ENCODE measurements around the gene PIBF1. TPM values are rescaled to one million over a fixed set of nuclear protein-coding genes. Genes with fewer than 3 reads are reported as not detected.
A peak's percentile ranks its signal among the peaks of the same experiment; 100 is the strongest.

PIBF1 gene
- total RNA-seq, 2 experiments from 2014 or later = 25.7 to 25.9 TPM

DNA sequence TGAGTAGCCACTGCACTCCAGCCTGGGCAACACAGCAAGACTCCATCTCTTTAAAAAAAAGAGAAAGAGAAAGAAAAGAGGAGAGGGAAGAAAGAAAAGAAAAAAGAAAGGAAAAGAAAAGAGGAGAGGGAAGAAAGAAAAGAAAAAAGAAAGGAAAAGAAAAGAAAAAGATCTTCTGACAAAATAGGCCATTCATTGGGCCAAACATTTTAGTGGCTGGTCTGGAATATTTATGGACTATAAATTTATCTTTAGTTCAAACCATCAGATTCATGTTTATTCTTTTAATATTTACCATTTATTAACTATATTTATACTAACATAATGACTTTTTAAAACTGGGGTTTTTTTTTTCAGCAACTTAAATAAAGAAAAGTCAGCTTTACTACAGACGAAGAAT, 191.3 kb downstream of the PIBF1 start:
- H3K36me3 Mint-ChIP-seq (ENCODE audit: low read depth) = peaks cover 14% of the 10 kb centered on the region
- no peak overlapping the region for H3K4me3 Mint-ChIP-seq
- ATAC-seq (no peak), DNase-seq (no peak)
- peaks cover 2% of the 10 kb centered on the region for H3K4me1 Mint-ChIP-seq
- H3K9me3 Mint-ChIP-seq (ENCODE audit: low read depth) = no peaks in the 10 kb centered on the region
- no peak overlapping the region for H3K27ac Mint-ChIP-seq
- intact Hi-C loops (cut with DNase I, micrococcal nuclease) = no loop called here
- H3K27me3 Mint-ChIP-seq = no peaks in the 10 kb centered on the region
- POLR2A ChIA-PET = no interaction called here
- CTCF ChIA-PET = no interaction called here

- Mint-ChIP-seq H3K9me3 (ENCODE audit: low read depth) (no peaks in the 10 kb centered on the region), H3K27me3 (no peaks in the 10 kb centered on the region), H3K4me3 (no peak overlapping the region), H3K27ac (no peak overlapping the region), H3K4me1 (no peaks in the 10 kb centered on the region), H3K36me3 (ENCODE audit: low read depth) (peaks cover 9% of the 10 kb centered on the region)
- POLR2A ChIA-PET = interaction anchor here (0.6 kb wide), 1 partner anchor 407 kb away, joined by 11 read pairs; no protein-coding TSS in a partner anchor
- ATAC-seq (no peak), DNase-seq (no peak)
- CTCF ChIA-PET = no interaction called here
- intact Hi-C loops (cut with DNase I, micrococcal nuclease) = no loop called here
Measured at GRCh38 chr13:72983085-72983768, 201.3 kb downstream of the PIBF1 start.

GRCh38 chr13:72985610-72986009, 203.7 kb downstream of the PIBF1 start:
- no peaks in the 10 kb centered on the region for H3K27me3 Mint-ChIP-seq
- intact Hi-C loops (cut with DNase I, micrococcal nuclease) = no loop called here
- CTCF ChIA-PET = interaction anchor here (1.1 kb wide), 1 partner anchor 10 kb away, joined by 3 read pairs; no protein-coding TSS in a partner anchor

GRCh38 chr13:72986197-72986596, 204.3 kb downstream of the PIBF1 start:
- DNase-seq (no peak), ATAC-seq (no peak)
- no peak overlapping the region for H3K4me3 Mint-ChIP-seq
- intact Hi-C loops (cut with DNase I, micrococcal nuclease) = no loop called here
- peaks cover 2% of the 10 kb centered on the region for H3K36me3 Mint-ChIP-seq (ENCODE audit: low read depth)
- H3K27ac Mint-ChIP-seq = no peak overlapping the region
- CTCF ChIA-PET = interaction anchor here (1.1 kb wide), 1 partner anchor 10 kb away, joined by 3 read pairs; no protein-coding TSS in a partner anchor
- no peaks in the 10 kb centered on the region for H3K9me3 Mint-ChIP-seq (ENCODE audit: low read depth)
- H3K27me3 Mint-ChIP-seq = no peaks in the 10 kb centered on the region
- H3K4me1 Mint-ChIP-seq = no peaks in the 10 kb centered on the region
- POLR2A ChIA-PET = interaction anchor here (0.6 kb wide), 1 partner anchor 367 kb away, joined by 7 read pairs; no protein-coding TSS in a partner anchor

More at GRCh38 chr13:72985610-72986009, 203.7 kb downstream of the PIBF1 start:
- POLR2A ChIA-PET = interaction anchor here (0.6 kb wide), 1 partner anchor 367 kb away, joined by 7 read pairs; no protein-coding TSS in a partner anchor
- no peak for ATAC-seq
- Mint-ChIP-seq H3K27ac (no peak overlapping the region), H3K36me3 (ENCODE audit: low read depth) (peaks cover 2% of the 10 kb centered on the region), H3K4me1 (no peaks in the 10 kb centered on the region), H3K9me3 (ENCODE audit: low read depth) (no peaks in the 10 kb centered on the region), H3K4me3 (no peak overlapping the region)
- DNase-seq = no peak

DNA sequence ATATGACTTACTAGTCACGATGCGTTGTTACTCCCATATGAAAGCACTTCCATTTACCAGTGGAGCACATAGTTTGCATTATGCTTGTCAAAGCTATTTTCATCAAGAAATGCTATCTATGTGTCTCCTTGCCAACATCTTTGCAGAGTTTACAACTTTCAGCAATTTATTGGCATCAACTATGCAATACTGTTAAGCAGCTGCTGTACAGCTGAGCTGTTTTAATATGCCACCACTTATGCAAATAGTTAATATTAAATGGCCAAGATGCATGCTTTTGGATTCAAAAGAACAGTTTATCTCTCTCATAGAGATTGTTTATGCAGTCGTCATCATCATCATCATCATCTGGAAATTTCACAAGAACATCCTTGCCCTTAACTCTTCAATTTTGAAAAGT, 209.0 kb downstream of the PIBF1 start:
- no peak overlapping the region for H3K27ac Mint-ChIP-seq

GRCh38 chr13:72998012-72998411, 216.1 kb downstream of the PIBF1 start:
- Mint-ChIP-seq H3K4me3 (no peak overlapping the region), H3K36me3 (ENCODE audit: low read depth) (peaks cover 12% of the 10 kb centered on the region), H3K9me3 (ENCODE audit: low read depth) (no peaks in the 10 kb centered on the region), H3K27ac (no peak overlapping the region), H3K4me1 (peaks cover 9% of the 10 kb centered on the region), H3K27me3 (no peaks in the 10 kb centered on the region)
- ChIA-PET POLR2A (no interaction called here), CTCF (interaction anchor here (0.6 to 0.7 kb wide), 2 partner anchors 554 to 1253 kb away, joined by 3 read pairs; no protein-coding TSS in a partner anchor)
- DNase-seq (no peak), ATAC-seq (no peak)
- intact Hi-C loops (cut with DNase I, micrococcal nuclease) = no loop called here

More for the DNA sequence above, 209.0 kb downstream of the PIBF1 start:
- POLR2A ChIA-PET = no interaction called here
- DNase-seq (no peak), ATAC-seq (no peak)
- Mint-ChIP-seq H3K4me3 (no peak overlapping the region), H3K27me3 (no peaks in the 10 kb centered on the region), H3K36me3 (ENCODE audit: low read depth) (peaks cover 5% of the 10 kb centered on the region), H3K4me1 (no peaks in the 10 kb centered on the region), H3K9me3 (ENCODE audit: low read depth) (no peaks in the 10 kb centered on the region)
- intact Hi-C loops (cut with DNase I, micrococcal nuclease) = no loop called here
- CTCF ChIA-PET = interaction anchor here (0.6 kb wide), 1 partner anchor 896 kb away, joined by 3 read pairs; no protein-coding TSS in a partner anchor

DNA sequence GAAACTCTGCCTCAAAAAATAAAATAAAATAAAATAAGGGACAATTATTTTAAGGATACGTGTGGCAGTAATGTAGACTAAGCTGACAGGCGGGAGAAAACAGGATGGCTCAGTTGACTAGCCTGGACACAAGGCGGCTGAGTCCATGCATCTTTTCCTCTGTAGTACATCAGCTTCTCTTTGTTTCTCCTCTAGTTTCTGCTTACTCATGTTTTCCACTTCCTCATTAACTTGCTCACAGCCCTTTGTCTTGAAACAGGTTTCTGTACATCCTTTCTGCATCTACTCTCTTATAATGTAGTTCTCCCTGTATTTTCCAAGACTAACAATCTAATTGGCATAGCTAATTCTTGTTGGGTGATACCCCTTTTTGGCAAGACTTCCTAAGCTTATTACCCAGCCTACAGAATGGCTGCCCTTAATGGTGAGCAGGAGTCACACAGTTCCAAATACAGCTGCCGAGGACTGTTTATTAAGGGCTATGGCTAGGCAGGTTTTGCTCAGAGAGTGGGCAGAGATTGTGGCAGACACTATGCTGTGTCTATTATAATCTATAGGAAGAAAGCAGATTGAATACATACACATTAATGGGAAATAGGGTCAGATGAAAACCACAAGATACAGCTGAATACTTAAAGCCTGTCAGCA, 218.2 kb downstream of the PIBF1 start:
- H3K4me3 Mint-ChIP-seq = no peak overlapping the region
- ChIA-PET POLR2A (no interaction called here), CTCF (no interaction called here)
- peak overlapping the region; percentile 4 for H3K27ac Mint-ChIP-seq
- peaks cover 18% of the 10 kb centered on the region for H3K36me3 Mint-ChIP-seq (ENCODE audit: low read depth)
- no peaks in the 10 kb centered on the region for H3K27me3 Mint-ChIP-seq
- DNase-seq = peak; percentile 30
- intact Hi-C loops (cut with DNase I, micrococcal nuclease) = no loop called here
- peak; percentile 84 for ATAC-seq
- H3K4me1 Mint-ChIP-seq = peaks cover 9% of the 10 kb centered on the region
- no peaks in the 10 kb centered on the region for H3K9me3 Mint-ChIP-seq (ENCODE audit: low read depth)

DNA sequence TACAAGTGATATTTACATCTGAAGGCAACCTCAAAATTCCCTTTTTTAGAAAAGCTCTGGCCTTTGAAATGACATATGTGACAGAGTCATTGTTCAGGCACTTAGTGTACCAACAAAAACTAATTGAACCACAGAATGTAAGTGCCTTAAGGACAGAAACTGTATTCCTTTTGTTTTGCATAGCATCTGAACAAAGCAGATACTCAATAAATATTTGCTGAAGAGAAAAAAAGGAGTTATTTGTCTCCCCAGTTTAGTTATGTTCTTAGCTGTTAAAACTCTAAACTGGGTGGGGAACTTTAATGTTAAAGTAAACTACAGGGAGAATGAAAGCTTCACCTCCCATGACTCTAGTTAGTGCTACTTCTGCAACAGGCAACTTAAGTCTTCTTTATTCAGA, 220.0 kb downstream of the PIBF1 start:
- CTCF ChIA-PET = no interaction called here
- H3K36me3 Mint-ChIP-seq (ENCODE audit: low read depth) = peaks cover 18% of the 10 kb centered on the region
- H3K4me3 Mint-ChIP-seq = no peak overlapping the region
- H3K27me3 Mint-ChIP-seq = no peaks in the 10 kb centered on the region
- DNase-seq (no peak), ATAC-seq (no peak)
- H3K9me3 Mint-ChIP-seq (ENCODE audit: low read depth) = no peaks in the 10 kb centered on the region
- H3K27ac Mint-ChIP-seq = no peak overlapping the region
- POLR2A ChIA-PET = no interaction called here
- peaks cover 9% of the 10 kb centered on the region for H3K4me1 Mint-ChIP-seq
- intact Hi-C loops (cut with DNase I, micrococcal nuclease) = no loop called here

GRCh38 chr13:73011751-73012150, 229.8 kb downstream of the PIBF1 start:
- DNase-seq = no peak
- Mint-ChIP-seq H3K36me3 (ENCODE audit: low read depth) (peaks cover 26% of the 10 kb centered on the region), H3K27ac (no peak overlapping the region), H3K9me3 (ENCODE audit: low read depth) (no peaks in the 10 kb centered on the region), H3K4me1 (no peaks in the 10 kb centered on the region), H3K27me3 (no peaks in the 10 kb centered on the region), H3K4me3 (no peak overlapping the region)
- POLR2A ChIA-PET = no interaction called here
- intact Hi-C loops (cut with DNase I, micrococcal nuclease) = no loop called here
- CTCF ChIA-PET = no interaction called here
- ATAC-seq = no peak

GRCh38 chr13:73015805-73016204, 233.9 kb downstream of the PIBF1 start:
- ChIA-PET CTCF (interaction anchor here (0.6 to 1.6 kb wide), 3 partner anchors 9 to 20 kb away, joined by 3 to 4 read pairs (median 3); no protein-coding TSS in a partner anchor), POLR2A (no interaction called here)
- intact Hi-C loops (cut with DNase I, micrococcal nuclease) = no loop called here
- ATAC-seq (no peak), DNase-seq (no peak)
- Mint-ChIP-seq H3K36me3 (ENCODE audit: low read depth) (peaks cover 34% of the 10 kb centered on the region), H3K4me1 (no peaks in the 10 kb centered on the region), H3K4me3 (no peak overlapping the region), H3K27ac (no peak overlapping the region), H3K9me3 (ENCODE audit: low read depth) (no peaks in the 10 kb centered on the region), H3K27me3 (no peaks in the 10 kb centered on the region)

DNA sequence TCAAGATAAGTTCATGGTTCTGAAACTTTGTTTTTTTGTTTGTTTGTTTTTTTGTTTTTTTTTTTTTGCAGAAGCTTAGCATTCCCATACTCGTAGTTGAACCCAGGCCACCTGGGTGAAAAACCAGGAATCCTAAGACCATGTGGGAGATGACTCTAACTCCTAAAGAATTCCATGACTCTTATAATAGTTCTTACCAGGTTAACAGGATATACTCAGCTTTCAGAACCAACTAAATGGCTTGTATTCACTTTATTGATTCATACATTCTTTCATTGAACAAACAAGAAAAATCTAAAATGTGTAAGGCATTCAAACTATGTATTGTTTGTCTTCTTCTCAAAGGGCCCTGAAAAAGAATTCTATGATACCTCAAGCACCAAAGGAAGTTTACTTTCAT, 236.4 kb downstream of the PIBF1 start:
- CTCF ChIA-PET = interaction anchor here (0.6 kb wide), 1 partner anchor 573 kb away, joined by 3 read pairs; no protein-coding TSS in a partner anchor
- intact Hi-C loops (cut with DNase I, micrococcal nuclease) = no loop called here

More for the DNA sequence above, 236.4 kb downstream of the PIBF1 start:
- no peaks in the 10 kb centered on the region for H3K27me3 Mint-ChIP-seq
- no peak overlapping the region for H3K27ac Mint-ChIP-seq
- no peak for ATAC-seq
- POLR2A ChIA-PET = no interaction called here
- H3K4me3 Mint-ChIP-seq = no peak overlapping the region
- peaks cover 21% of the 10 kb centered on the region for H3K36me3 Mint-ChIP-seq (ENCODE audit: low read depth)
- H3K9me3 Mint-ChIP-seq (ENCODE audit: low read depth) = no peaks in the 10 kb centered on the region
- H3K4me1 Mint-ChIP-seq = no peaks in the 10 kb centered on the region
- no peak for DNase-seq
